ENCODE data around the gene CGB8. TPM values are rescaled to one million over a fixed set of nuclear protein-coding genes. Genes with fewer than 3 reads are reported as not detected.

CGB8 gene
- total RNA-seq, 1 donor from 2014 or later, result 9.4 TPM

DNA sequence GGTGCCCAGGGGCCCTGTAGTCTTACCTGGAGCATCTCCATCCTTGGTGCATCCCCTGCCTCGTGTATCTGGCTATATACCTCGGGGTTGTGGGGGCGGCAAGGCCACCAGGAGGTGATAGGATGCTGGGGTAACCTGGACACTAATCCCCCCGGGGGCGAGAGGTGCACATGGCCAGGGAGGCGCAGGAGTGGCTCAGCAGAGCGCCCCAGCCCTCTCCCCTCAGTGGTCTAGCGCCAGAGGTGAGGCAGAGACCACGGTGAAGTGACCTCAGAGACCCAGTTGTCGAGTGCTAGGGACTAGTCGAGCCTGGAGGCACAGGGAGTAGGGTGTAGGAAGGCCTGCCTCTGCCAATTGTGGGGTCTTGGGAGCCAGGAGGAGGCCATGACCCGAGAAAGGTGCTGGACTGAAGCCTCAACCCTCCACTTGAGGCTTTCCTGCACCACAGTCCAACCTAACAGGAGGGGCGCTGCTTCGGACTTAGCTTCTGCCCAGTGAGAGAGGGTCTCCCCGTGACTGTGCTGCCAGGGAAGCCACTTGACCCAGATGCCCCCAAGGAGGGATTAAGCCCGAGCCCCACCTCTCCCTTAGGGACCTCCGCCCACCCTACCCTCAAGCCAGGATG is 31.8 kb downstream of the CGB8 start, which contains the start of gene LHB:
TSS of gene LHB (minus strand) at position 51 of the 625 bp plus-strand sequence. CDS start at position 41, 10 bp downstream.
- Histone ChIP-seq H3K9ac (ENCODE audit: low read length) (peak within 1 kb of the TSS; percentile 77), H4K20me1 (ENCODE audit: insufficient read depth, low read length) (peaks cover 4% of the 10 kb centered on the region), H3K27me3 (ENCODE audit: insufficient read depth, low read length) (no peaks in the 10 kb centered on the region), H2AFZ (ENCODE audit: low read depth, low read length) (peak within 1 kb of the TSS; percentile 35), H3K4me2 (ENCODE audit: low read length) (peak within 1 kb of the TSS; percentile 87), H3K27ac (ENCODE audit: low read depth, low read length) (peak within 1 kb of the TSS; percentile 33), H3K4me3 (ENCODE audit: insufficient read depth, low read depth, low read length) (peak within 1 kb of the TSS; percentile 60), H3K79me2 (ENCODE audit: insufficient read depth, low read length) (no peaks in the 10 kb centered on the region), H3K9me3 (ENCODE audit: insufficient read depth, low read depth, low read length) (no peaks in the 10 kb centered on the region), H3K4me1 (ENCODE audit: insufficient read depth, low read length) (peaks cover 18% of the 10 kb centered on the region), H3K36me3 (ENCODE audit: insufficient read depth, low read length) (peaks cover 6% of the 10 kb centered on the region)
- TF ChIP-seq EZH2 (IDR thresholded peaks at IDR 0.05; ENCODE audit: insufficient read depth, low read length), result no peak
- TF ChIP-seq, protein P1, sequence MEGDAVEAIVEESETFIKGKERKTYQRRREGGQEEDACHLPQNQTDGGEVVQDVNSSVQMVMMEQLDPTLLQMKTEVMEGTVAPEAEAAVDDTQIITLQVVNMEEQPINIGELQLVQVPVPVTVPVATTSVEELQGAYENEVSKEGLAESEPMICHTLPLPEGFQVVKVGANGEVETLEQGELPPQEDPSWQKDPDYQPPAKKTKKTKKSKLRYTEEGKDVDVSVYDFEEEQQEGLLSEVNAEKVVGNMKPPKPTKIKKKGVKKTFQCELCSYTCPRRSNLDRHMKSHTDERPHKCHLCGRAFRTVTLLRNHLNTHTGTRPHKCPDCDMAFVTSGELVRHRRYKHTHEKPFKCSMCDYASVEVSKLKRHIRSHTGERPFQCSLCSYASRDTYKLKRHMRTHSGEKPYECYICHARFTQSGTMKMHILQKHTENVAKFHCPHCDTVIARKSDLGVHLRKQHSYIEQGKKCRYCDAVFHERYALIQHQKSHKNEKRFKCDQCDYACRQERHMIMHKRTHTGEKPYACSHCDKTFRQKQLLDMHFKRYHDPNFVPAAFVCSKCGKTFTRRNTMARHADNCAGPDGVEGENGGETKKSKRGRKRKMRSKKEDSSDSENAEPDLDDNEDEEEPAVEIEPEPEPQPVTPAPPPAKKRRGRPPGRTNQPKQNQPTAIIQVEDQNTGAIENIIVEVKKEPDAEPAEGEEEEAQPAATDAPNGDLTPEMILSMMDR (IDR thresholded peaks at IDR 0.05; ENCODE audit: insufficient read depth, low read depth, low read length), result no peak
- H3K27ac Mint-ChIP-seq (ENCODE audit: unreplicated experiment), result no peak within 1 kb of the TSS
- no peak for DNase-seq (ENCODE audit: low read depth)
- no peaks in the 10 kb centered on the region for H3K9me3 Mint-ChIP-seq (ENCODE audit: unreplicated experiment)
- H3K36me3 Mint-ChIP-seq (ENCODE audit: low read depth, unreplicated experiment), result peaks cover 17% of the 10 kb centered on the region
- peaks cover 2% of the 10 kb centered on the region for H3K27me3 Mint-ChIP-seq (ENCODE audit: low read depth, unreplicated experiment)
- no peak for FAIRE-seq
- H3K4me3 Mint-ChIP-seq (ENCODE audit: unreplicated experiment), result no peak within 1 kb of the TSS
- H3K4me1 Mint-ChIP-seq (ENCODE audit: low read depth, unreplicated experiment), result peaks cover 12% of the 10 kb centered on the region

DNA sequence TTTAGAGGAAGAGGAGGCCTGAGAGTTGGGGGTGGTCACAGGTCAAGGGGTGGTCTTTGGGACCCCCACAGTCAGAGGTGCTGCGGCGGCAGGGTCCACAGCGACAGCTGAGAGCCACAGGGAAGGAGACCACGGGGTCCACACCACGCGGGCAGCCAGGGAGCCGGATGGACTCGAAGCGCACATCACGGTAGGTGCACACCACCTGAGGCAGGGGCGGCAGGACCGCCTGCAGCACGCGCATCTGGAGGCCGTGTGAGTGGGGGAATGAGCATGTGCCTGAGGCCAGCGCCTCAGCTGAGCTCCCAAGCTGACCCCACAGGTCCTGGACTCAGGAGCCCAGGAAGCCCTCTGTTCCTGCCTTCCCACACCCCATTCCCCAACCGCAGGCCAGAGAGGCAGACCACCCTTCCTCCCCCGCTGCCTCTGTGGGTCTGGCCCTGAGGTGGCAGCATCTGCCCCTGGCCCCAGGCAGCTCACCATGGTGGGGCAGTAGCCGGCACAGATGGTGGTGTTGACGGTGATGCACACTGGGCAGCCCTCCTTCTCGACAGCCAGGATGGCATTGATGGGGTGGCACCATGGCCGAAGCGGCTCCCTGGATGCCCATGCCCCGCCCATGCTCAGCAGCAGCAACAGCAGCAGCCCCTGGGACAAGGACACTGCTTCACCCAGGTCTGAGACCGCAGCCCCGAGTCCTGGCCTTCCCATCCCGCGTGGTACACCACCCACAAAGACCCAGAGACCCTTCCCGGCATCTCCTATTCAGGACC is 32.7 kb downstream of the CGB8 start:
- H3K27me3 ChIP-seq (ENCODE audit: insufficient read depth, low read length), result no peaks in the 10 kb centered on the region
- H3K79me2 ChIP-seq (ENCODE audit: insufficient read depth, low read length), result no peaks in the 10 kb centered on the region
- TF ChIP-seq, protein P1 (IDR thresholded peaks at IDR 0.05; ENCODE audit: insufficient read depth, low read depth, low read length), result no peak
- no peak for TF ChIP-seq EZH2 (IDR thresholded peaks at IDR 0.05; ENCODE audit: insufficient read depth, low read length)
- no peak overlapping the region for H3K4me3 Mint-ChIP-seq (ENCODE audit: unreplicated experiment)
- peaks cover 6% of the 10 kb centered on the region for H3K36me3 ChIP-seq (ENCODE audit: insufficient read depth, low read length)
- H3K9me3 Mint-ChIP-seq (ENCODE audit: unreplicated experiment), result no peaks in the 10 kb centered on the region
- peaks cover 18% of the 10 kb centered on the region for H3K4me1 ChIP-seq (ENCODE audit: insufficient read depth, low read length)
- peaks cover 7% of the 10 kb centered on the region for H3K4me1 Mint-ChIP-seq (ENCODE audit: low read depth, unreplicated experiment)
- no peaks in the 10 kb centered on the region for H3K9me3 ChIP-seq (ENCODE audit: insufficient read depth, low read depth, low read length)
- no peak overlapping the region for H3K9ac ChIP-seq (ENCODE audit: low read length)
- H3K27ac Mint-ChIP-seq (ENCODE audit: unreplicated experiment), result no peak overlapping the region
- no peak for FAIRE-seq
- H3K27me3 Mint-ChIP-seq (ENCODE audit: low read depth, unreplicated experiment), result peaks cover 2% of the 10 kb centered on the region
- H3K4me2 ChIP-seq (ENCODE audit: low read length), result no peak overlapping the region
- H2AFZ ChIP-seq (ENCODE audit: low read depth, low read length), result no peak overlapping the region
- peaks cover 4% of the 10 kb centered on the region for H4K20me1 ChIP-seq (ENCODE audit: insufficient read depth, low read length)
- H3K27ac ChIP-seq (ENCODE audit: low read depth, low read length), result no peak overlapping the region
- H3K36me3 Mint-ChIP-seq (ENCODE audit: low read depth, unreplicated experiment), result peaks cover 19% of the 10 kb centered on the region
- DNase-seq (ENCODE audit: low read depth), result no peak
- no peak overlapping the region for H3K4me3 ChIP-seq (ENCODE audit: insufficient read depth, low read depth, low read length)
